Activated gamma-delta T cell treated with Interleukin-2 at 50 U/mL for 16 hours (primary cell): ENCODE measurements around the gene EPHX1.
A peak's percentile ranks its signal among the peaks of the same experiment; 100 is the strongest.

ENCODE experiments used
- DNase-seq: peaks from one replicate; pipeline ENCODE4 v3.0.0-alpha.2; 2020

Gene EPHX1

DNA sequence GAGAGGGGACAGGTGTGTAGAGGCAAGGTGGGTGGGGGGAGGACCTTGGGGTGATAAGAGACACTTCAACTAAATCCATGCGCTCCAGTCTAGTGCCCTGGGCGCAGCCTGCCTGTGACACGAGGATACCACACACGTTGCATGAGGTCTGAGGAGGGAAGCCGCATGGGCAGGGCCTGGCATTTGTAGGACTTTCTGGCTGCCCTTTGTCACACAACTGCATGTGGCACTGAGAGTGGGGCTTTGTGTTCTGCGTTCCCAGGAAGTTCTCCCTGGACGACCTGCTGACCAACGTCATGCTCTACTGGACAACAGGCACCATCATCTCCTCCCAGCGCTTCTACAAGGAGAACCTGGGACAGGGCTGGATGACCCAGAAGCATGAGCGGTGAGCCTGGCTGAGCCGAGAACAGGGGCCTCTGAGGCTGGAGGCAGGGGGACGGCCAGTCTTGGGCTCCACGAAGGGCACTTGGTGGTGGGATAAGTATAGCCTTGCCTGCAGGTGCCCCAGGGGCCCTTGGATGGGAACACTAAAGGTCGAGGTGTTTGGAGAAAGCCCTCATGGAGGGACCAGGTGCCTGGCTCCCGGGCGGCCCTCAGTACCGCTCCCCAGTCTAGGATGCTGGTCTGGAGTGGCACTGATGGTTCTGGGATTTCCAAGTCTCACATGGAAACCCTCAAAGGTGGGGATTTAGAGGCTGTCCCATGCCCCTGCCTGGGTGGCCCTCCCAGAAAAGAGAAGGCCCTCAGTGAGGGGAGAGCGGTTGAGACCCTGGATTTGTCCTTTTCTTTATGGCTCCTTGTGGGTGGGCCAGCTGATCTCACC lies 34.5 kb downstream of the EPHX1 start:
- DNase-seq: no peak

DNA sequence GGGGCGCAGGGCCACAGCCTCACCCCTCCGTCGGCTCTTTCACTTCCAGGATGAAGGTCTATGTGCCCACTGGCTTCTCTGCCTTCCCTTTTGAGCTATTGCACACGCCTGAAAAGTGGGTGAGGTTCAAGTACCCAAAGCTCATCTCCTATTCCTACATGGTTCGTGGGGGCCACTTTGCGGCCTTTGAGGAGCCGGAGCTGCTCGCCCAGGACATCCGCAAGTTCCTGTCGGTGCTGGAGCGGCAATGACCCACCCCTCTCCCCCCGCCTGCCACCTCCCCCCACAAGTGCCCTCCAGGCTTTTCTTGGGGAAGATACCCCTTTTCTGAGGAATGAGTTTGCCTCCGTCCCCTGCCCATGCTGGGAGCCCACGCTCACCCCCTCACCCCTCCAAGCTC lies 35.2 kb downstream of the EPHX1 start:
- DNase-seq: no peak

DNA sequence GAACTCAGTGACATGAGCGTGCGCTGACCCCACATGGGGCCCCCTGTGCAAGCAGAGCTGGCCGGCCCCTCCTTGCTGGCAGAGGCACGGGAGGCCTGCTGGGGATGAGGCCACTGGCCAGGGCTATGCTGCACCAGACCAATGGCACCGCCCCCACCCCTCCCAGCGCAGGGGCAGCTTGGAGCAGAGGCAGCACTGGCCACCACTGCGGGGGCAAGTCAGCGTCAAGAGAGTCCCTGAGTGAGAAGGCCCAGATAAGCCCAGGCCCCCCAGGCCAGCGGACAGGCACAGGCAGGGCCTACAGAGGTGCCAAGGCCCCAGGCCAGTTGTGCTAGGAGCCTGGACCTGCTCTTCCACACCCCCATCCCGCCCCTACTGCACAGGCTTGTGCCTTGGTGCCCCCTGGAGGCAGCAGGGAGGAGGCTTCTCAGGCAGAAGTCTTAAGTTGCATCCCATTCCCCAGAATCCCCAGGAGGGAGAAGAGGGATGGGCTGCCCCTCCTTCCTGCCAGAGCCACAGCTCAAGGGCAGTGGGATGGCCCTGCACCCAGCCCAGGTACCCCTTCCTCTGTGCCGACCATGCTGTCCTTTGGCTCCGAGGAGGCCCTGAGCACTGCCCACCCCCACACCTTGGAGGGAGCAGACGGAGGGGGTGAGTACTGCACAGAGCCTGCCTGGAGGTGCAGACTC lies 35.8 kb downstream of the EPHX1 start:
- no peak for DNase-seq

DNA sequence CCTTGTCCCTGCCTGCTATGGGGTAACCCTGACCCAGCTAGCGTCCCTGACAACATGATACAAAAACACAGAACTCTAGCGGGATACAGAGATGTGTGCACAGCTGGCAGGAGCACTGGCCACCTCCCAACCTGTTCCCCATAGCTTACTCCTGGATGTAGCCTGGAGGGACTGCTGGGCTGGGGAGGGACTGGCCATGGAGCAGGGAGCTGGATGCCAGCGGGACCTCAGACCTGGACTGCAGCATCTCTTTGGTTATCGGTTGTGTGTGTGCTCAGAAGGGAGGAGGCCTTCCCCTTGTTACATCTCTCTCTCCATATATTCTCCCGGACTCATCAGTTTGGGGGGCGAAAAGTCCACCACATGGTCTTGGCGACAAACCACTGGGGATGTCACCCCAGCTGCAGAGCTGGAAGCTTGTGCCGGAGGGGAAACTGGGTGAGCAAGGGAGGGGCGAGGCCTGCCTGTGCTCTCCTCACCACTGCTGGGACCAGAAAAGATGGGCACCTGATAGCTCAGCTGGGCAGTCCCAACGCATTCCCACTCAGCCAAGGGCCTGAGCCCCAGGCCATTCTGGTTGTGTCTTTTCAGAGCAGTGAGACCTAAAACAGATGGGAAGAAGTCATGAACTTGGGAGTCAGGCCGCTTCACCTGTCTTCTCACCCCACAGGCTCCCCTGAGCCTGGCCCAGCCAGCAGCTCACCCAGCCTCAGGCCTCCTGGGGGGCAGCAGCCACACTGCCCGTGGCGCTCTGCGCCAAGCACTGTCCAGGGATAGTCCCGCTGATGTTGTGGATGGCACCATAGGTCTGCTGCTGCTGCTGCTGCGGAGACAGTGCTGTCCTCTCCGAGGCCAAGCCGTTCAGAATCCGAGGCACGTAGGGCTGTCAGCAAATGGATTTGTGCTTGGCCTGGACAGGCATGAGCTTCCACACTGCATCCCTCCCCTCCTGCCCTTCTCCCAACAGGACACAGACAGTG lies 36.7 kb downstream of the EPHX1 start:
- DNase-seq: no peak

DNA sequence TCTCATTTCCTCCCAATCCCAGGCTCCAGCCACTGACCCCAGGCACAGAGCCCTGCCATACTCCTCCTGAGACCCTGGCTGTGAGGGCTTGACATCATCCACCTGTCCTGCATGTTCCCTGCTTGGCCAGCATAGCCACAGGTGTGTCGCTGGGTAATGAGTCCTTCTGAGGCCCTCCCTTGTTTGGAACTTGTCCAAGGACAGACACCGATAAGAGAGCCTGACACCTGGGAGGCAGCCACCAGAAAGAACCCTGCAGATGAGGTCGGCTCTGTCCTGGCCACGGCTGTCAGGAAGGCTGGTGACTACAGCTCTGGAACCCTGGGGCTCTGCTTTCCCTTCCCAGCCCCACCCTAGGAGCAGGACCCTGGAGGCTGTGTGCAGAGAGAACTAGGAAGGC lies 37.7 kb downstream of the EPHX1 start:
- no peak for DNase-seq

DNA sequence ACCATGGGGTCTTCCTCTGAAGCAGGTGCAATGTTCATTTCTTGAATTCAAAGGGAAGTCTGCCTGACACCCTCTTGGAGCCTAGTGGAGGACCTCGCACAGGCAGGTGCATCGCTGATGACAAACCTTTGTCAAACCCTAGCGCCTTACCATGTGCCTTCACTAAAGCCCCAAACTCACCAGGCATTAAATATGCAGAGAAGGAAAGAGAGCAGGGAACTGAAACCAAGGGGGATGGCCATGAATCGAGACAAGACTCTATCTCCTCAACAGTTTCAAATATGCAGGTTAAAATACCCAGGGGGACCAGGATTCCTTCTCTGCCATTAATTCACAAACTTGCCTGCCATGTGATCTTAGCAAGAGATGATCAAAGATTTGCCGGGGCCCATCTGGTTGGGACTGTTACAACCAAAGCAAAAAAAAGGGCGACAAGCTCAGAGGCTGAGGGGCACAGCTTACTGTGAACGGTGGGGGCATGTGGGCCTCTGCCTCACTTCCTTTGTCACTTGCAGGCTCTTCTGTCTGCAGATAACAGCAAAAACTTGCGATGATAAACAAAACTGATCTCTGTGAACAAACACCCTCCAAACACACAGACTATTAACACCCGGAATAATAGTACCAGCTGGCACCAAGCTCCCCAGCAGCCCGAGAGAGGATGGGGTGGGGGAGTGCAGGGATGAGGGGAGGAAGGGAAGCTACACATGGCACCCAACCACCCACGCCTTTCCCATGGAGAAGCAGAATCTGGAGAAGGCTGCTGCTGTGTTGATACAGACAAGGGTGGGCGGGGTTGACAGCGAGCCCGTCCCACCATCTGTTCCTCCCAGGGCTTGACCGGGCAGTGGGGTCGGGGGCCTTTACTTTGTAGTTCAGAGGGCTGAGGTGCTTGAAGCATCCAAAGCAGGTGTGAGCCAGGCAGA lies 38.4 kb downstream of the EPHX1 start:
- DNase-seq: peak; percentile 63

DNA sequence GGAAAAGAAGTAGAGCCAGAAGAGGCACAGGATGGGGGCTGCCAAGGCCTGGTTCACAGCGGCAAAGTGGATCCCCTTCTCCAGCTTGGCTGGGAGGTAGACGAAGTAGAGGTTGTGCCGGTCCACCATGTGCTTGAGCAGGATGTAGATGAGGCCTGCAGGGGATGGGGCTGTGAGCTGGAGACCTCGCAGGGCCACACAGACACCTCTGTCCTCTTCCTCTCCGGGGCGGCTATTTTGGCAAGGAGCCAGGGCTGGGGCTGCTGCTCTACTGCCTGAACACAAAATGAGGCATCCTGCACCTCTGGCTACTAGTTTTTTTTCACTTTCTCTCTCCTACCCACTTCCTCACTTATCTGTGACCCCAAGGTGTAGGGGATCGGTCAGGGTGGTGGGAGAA lies 40.0 kb downstream of the EPHX1 start:
- peak; percentile 75 for DNase-seq

DNA sequence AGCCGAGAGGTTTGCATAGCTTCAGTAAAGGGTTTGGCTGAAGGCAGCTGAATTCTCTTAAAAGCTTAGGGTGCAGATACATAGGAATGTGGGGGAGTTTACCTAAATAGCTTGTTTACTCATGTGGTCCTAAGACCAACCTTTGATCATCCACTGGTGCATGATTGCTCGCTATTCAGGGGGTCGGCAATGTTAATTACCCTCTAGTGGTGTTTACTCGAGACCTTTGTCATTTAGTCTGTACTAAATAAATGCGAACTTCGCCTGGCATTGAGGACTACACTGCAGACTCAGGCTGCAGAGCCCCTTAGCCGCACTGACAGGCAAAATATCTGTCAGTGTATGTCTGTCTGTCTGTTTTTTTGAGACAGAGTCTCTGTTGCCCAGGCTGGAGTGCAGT lies 40.4 kb downstream of the EPHX1 start:
- DNase-seq: no peak

DNA sequence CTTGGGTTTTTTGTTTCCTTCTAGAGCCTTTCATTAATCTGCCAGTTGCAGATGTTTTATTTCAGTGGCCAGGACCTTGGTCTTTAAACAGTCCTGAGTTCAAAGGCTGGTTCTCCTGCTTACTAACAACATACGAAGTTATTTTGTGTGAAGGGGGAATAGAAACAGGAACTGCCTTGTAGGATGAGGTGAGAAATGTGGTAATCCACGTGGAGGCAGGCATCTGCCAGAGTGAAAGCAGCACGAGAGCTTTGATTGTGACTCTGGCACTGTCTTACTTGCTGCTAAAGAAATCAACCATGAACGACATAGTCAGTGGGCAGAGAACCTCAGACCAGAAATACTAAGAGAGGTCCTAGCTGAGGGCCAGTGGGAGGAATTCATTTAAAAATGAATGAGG lies 41.9 kb downstream of the EPHX1 start:
- no peak for DNase-seq

DNA sequence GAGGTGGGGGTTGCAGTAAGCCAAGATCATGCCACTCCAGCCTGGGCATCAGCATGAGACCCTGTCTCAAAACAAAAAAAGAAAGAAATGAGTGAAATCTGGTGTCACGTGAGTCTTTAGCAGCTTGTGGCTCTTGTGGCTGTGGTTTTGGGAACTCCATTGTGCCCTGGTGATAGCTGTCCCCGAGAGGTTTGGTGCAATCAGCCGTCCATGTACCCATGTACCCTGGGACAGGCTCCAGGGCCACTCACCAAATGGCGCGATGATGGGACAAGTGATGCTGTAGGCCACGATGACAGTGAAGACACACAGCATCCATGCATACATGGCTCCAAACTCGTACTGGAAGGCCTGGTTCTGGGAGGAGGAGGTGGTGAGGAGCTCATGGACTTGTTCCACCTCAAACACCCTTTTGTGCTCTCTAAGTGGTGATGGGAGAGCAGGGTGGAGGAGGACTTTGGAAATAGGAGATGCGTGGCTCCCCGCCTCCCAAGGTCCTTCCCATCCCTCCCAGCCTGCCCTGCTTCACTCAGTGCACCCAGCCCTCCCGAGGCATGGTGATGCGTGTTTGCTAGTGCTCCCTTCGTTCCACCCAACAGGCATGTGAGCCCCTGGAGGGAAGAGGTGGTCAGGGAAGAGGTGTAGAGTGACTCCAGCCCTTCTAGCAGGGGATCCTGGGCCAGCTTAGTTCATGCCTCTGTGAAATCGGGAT lies 42.6 kb downstream of the EPHX1 start:
- DNase-seq: no peak

DNA sequence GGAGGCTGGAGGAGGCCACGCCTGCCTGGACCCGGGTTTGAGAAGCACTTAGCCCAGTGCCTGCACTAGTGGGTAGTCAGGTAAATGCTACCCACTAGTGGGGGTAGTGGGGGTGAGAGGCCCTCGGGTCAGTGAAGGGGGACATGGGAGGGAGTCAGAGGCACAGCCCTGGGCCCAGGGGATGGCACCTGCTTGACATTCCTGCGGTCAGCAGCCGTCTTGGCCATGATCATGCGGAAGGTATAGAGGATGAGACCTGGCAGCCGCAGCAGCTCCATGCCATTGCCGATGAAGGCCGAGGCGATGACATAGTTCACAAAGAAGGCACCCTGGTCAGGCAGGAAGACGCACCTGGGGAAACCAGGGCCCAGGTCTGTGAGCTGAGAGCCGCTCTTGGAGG lies 43.5 kb downstream of the EPHX1 start:
- no peak for DNase-seq

DNA sequence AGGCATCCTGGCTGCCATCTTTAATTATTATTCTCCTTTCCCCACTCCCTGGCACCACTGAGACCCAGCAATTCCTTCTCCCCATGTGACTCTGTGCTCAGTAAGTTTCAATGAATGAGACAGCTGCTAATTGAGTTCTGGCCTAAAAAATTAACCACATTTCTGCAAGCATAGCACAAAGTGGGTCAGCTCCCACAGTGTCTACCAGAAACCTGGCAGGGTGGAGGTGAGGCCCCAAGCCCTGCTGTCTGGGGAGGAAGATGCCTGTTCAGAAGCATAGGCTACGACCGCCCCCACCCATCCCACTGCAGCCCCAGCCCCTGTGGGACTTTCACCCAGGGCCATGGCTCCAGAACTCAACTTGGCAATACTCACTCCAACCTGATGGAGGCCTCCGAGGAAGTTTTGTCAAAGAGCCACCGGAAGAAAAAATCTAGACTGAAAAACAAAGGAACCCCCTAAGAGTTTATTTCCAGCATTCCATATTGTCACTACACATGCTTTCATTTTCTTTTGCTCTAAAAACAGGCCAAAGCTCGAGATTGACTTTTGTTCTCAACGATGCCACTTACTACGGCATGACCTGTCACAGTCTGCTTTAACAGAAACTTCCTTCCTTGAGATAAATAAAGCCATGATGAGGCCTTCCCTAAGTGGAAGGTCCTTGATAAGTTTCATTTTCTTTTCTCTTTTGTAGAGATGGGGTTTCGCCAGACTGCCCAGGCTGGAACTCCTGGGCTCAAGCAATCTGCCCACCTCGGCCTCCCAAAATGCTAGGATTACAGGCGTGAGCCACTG lies 45.8 kb downstream of the EPHX1 start:
- no peak for DNase-seq

DNA sequence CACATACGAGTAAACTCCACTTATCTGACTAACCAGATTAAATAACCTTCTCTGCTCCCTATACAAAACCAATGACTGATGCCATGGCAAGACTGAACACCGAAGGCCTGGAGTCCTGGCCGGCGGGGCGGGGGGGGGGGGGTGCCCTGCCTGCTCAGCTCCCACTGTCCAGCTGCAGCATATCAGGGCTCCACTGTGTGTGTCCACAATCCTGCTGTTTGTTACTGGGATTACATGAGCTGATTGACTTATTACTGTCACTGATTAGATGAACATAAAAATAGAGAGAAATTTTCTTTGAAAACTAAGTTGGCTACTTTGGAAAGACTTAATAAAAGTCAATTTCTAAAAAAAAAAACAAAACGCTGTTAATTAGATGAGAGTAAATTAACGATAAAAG lies 47.3 kb downstream of the EPHX1 start:
- DNase-seq: no peak

DNA sequence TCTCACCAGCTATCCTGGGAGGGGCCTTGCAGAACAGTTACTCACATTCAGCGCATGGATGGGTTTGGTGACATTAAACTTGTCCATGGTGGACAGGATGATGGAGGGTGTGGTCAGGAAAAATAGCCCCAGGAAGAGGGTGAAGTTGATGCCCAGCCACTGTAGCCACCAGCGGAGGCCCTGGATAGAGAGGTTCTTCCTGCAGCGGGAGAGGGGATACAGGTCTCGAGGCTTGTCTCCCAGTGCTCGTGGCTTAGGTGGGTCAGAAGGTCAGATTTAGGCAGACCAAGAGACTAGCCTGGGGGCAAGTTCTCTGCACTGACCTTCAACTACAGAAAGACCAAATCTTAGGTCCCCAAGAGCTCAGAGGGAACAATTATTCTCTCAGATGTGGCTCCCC lies 49.2 kb downstream of the EPHX1 start:
- DNase-seq: no peak

DNA sequence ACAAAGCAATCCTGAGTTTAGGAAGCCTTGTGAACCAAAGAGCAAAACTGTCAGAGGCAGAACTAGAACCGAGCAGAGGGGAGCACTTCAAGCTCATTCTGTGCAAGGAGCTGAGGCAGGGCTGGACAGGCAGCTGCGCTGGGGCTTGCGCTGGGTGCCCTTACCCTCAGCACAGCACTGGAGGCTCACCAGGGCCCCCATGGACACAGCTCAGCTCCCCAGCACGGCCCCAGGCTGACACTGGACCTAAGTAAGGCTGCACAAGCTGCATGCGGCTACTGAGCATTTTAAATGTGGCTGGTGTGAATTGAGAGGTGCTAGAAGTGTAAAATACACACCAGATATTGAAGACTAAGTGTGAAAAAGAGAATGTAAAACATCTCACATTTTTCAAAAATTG lies 50.2 kb downstream of the EPHX1 start:
- DNase-seq: no peak

DNA sequence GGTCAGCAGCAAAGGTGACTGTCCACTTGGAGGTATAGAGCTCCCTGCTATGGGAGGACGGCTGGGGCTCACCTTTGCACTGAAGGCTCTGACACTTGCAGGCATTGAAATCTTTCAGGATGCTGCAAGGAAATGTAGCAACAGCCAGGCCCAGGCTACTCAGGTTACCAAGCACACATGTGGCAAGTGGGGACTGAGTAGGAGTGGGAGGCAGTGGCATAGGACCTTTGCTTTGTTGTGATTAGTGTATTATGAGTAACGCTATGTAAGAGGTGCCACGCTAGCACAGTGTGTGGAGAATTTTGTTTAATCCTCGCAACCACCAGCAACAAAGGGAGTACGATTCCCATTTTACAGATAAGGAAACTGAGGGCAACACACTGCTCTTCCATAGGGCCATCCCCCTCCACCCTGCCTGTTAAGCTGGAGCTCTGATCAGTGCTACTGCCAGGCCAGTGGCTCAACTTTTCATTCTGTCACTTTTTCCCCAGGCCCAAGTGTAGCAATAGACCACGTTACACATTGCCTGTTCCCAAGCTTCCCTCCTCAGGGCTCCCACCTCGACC lies 51.0 kb downstream of the EPHX1 start:
- no peak for DNase-seq

DNA sequence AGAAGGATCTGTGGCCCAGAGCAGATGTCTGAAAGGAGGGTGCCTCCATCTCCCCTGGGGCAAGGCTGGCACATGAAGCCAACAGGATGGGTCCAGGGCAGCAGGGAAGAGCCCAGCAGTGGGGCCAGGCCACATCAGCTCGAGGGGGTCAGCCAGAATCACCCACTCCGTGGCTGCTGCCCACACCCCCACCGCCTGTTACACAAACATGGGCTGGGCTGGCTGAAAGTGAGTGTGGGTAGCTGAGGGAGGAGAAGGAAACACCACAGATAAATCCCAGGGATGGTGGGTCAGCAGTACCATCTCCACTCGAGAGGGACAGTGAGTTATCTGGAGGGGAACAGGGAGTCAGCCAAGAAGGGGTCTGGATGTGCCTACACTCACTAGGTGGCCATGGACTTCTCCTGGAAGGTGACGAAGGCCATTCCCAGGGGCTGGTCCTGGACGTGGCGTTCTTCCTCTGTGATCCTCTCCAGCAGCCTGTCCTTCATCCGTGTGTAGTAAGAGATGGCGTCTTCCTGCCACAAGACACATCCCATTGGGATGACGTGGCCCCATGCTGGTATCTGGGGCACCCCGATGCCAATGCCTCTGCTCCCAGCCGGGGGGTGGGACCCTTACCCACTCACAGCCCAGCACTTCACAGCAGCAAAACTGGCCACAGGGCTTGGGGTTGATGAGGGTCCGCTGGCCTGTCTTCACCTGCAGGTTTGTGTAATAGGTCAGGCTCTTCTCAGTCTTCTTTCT lies 52.1 kb downstream of the EPHX1 start:
- no peak for DNase-seq

DNA sequence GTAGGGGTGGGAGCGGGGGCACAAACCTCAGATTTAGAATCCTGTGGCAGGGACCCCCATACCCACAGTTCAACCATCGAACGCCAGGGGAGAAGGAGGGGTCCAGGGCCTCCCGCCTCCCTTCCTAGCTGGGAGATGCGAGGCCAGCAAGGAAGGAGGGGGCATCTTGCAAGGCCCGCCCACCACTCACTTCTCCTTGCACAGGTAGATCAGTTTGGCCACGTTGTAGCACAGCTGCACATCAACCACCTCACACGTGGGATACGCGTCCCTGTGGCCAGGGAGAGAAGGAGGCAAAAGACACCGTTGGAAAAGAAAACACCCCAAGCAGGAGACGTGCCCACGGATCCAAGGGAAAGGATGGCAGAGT lies 52.6 kb downstream of the EPHX1 start:
- DNase-seq: no peak

DNA sequence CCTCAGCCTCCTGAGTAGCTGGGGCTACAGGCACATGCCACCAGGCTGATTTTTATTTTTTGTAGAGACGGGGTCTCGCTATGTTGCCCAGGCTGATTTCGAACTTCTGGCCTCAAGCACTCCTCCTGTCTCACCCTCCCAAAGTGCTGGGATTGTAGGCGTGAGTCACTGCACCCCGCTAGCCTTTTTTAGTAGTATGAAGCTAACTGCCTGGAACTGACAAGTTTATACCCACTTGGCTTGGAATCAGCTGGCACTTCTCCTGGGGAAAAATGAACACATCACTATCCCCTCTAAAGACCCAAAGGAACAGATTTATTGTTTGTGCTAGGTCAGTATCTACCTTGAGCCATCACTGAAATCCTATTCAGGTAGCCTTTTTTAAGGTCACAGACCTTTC lies 53.2 kb downstream of the EPHX1 start:
- DNase-seq: no peak

DNA sequence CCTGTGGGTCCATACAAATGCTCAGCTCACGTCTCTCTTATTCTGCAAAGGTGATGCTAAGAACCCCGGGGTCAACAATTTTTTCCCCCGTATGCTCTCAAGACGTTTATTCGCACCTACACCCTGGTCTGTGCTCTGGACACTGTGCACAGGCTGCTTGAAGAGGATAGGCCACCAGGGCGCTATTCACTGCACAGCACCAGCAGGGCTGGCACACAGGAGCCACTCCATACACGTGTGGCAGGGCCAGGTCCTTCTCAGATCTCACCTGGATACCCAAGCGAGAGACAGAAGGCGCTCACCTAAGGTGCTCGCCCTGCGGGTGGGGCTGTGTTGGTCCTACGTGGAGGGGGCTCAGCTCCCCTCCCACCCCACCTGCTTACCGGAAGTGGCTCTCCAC lies 55.6 kb downstream of the EPHX1 start:
- DNase-seq: no peak
